T-helper 2 cell treated with Interferon-gamma antibody and Interleukin-4, amounts not matched to agents 100 ng/mL and 5 ng/mL, for 36 hours (primary cell): ENCODE results near the gene LCP1. TPM values are rescaled to one million over a fixed set of nuclear protein-coding genes. Genes with fewer than 3 reads are reported as not detected.

ENCODE experiments used
- intact Hi-C: fragments of 100-400 bp; cut with micrococcal nuclease; formaldehyde crosslinking; loops from one replicate; pipeline ENCODE4 v1.15.1; 2023
- total RNA-seq: library from RNA; stranded (reverse); gene quantifications from 2 replicates; pipeline ENCODE4 v1.2.3, GENCODE V29; 2022

Gene LCP1
- total RNA-seq, 1 donor from 2014 or later, result 1,131 TPM

DNA sequence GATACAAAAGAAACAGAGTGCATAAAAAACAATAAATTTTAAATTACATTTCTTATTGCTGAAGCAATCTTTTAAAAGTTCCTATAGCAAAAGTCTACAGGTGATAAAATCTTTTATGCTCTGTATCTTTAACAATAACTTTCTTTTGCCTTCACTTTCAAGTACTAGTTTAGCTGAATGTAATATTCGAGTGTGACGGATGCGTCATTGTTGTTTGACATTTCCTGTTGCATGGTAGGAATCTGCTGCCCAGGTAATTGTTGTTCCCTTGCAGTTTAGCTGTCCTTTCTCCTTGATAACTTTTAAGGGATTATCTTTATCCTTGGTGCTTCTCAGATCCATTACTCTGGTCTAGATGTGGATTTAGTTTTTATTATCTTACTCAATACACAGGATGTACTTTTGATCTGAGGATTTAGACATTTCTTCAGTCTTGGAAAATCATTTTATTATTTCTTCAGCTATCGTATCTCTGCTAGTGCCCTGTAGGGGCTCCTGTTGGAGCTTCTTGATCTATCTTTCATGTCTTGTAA, 75.1 kb downstream of the LCP1 start:
- intact Hi-C loops, result no loop called here

DNA sequence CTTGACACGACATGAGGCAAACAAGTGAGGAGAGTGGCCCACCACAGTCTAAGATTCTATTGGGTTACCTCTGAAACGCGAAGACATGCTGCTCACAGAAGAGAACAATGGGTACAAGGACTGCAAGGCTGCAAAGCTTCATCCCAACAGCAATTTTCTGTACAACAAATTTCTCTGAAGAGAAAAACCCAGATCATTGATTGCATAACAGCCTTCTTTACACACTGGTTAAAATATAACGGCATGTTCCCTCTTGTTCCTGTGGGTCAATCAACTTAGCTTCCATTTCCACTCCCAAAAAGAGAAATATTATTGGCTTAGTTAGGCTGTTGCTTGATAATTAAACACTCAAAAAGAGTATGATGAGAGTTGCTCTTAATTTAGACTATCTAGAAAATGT, 77.1 kb downstream of the LCP1 start, which contains the start of gene CPB2:
TSS of gene CPB2 (minus strand) at position 166 of the 400 bp plus-strand sequence. CDS start at position 142, 24 bp downstream.
- intact Hi-C loops, result no loop called here

DNA sequence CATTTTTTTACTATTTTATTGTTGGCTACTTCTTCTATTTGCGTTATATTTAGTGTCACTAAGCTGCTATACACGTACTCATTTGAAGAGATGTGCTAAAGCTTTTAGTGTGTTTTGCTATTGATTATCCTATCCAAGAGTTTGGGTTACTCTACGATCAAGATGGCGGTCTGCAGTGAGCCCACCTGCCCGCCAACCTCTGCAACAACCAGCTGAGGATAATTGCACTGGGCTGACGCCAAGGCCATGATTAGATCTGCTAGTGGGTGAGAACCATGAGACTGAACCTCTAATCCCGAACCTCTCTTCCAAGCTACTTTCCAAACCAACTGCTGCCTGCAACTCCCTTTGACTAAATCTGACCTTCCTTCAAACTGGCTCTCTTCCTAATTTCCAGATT, 78.9 kb downstream of the LCP1 start:
- intact Hi-C loops, result no loop called here

DNA sequence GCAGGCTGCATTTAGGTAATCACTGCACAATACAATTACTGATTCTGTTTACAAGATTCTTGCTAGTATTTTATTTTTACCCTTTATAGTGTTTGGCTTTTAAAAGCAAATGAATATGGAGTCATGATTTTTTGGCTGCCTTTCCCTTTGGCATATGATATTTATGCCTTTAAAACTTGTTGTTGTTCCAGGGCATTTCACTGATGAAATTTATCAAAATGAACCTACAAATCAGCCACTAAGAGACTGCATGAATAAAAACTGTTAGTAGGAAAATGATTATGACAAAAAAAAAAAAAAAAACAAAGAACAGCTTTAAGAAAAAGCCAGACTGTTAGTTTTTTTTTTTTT, 79.7 kb downstream of the LCP1 start:
- intact Hi-C loops, result no loop called here

DNA sequence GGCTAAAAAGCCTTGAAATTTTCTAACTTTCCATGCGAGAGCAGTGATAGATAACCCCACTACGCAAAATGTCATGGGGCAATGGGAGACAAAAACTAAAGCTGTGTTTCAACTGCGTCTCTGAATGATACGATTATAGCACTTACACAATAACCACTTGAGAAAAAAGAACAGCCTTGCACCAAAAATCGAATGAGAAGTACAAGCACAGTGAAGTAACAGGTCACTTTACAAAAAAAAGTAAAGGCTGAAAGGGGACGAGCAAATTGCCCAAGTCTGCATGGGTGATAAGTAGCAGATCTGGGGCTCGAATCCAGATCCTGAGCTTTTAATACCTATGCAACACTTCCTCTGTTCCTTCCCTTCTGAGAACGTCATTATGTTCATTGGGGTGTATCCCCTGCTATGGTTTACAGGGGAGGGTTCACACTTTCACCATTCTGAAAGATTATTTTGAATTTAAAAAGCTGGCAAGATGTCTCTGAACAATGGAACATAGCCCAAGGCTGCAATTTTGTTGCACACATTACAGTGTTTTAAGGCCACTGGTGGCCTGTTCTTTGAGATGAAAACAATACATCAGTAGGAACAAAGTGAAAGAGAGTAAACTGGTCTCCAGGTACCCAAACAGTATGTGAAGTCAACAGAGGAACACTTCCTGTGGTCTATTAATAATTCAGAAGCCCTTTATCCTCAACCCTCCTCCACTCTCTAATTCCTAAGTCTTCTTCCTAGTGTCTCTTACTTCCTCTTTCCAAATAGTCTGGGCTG, 80.3 kb downstream of the LCP1 start:
- intact Hi-C loops, result no loop called here

DNA sequence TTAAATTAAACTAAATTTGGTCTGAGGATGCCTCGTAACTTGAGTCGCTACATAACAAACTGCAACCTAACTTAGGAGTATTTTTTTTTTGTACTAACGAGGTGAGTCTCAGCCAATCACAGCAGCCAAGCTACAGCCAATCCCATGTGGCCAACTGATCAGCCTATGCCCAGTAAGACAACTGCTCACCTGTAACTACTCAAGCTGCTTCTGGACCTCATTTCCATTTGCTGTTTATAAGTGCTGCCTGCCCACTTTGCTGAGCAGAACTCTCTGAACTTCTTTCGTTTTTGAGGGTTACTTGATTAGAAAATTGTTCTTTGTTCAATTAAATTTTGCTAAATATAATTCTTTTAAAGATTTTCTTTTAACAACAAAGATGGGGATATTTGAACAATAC, 81.0 kb downstream of the LCP1 start:
- intact Hi-C loops, result no loop called here

DNA sequence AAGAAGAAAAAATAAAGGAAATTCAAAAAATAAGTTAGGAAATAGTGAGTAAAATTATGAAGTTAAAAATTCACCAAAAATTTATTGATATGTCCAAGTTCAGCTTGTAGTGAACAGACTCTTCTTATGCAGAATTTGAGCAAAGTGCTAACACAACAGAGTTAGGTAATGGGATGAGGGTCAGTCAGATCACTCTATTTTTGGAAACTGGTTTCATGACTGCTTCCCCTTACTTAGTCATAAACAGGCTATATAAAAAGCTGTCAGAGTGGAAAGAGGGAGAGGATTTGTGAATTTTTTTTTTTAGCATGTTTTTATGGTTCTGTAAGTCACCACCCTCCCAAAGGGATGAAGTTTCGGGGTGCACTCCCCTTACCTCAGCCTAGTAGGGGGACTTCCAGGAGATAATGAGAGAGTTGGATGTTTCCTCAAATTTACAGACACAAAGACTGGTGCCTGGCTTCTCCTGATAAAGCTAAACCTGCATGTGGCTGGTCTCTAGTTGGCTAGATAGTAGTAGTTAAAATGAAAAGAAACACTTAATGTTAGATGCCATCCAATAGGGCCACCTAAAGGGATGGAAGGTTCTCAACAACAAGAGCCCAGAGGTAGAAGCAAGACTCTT, 81.7 kb downstream of the LCP1 start:
- intact Hi-C loops, result no loop called here

DNA sequence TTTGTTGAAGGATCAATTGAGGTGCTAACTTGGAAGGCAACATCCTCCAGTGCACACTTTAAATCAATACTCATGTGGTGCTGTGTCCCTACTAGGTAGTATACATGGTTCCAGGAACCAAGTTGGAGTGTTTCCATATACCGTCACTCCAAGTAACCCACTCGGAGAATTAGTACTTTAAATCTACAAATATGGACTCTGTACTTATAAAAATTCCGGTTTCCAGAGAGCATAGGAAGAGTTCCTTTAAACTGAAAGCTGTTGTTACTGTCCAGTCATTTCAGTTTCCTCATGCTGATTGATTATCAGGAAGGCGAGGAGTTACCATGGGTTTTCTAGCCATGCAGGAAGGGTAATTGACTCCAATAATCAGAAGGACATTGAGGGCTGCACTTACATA, 84.3 kb downstream of the LCP1 start:
- intact Hi-C loops, result no loop called here

DNA sequence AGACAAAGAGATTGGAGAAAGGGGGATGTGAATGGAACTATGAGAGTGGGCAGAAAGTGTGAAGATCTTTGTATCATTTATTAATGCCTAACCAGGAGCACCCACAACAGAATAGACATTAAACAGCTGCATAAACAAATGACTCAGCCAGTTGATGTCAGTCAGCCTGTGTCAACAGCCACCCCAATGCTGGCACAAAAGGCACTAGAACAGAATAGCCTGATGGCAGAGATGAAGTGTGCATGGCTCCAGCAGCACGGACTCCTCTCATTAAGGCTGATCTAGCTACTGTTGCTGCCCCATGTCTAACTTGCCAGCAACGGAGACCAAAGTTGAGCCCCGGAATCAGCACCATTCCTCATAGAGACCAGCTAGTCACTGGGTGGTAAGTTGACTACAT, 85.0 kb downstream of the LCP1 start:
- intact Hi-C loops, result no loop called here

DNA sequence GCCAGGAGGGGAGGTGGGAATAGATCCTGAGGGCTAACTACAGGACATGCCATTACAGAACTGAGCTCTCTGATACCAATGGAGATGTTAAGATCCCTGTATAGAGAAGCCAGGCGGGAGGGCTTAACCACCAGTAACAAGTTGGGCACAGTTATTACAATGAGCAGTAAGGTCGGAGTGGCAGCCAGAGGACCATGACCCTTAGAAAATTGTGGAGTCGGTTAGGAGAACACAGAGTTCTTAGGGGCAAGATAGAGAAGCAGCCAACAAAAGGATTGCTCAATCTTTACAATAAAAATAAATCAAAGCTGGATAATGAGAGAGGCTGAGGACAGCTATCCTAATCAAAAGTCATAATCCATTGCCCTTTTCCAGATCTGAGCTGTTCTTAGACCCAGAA, 87.5 kb downstream of the LCP1 start:
- intact Hi-C loops, result no loop called here

DNA sequence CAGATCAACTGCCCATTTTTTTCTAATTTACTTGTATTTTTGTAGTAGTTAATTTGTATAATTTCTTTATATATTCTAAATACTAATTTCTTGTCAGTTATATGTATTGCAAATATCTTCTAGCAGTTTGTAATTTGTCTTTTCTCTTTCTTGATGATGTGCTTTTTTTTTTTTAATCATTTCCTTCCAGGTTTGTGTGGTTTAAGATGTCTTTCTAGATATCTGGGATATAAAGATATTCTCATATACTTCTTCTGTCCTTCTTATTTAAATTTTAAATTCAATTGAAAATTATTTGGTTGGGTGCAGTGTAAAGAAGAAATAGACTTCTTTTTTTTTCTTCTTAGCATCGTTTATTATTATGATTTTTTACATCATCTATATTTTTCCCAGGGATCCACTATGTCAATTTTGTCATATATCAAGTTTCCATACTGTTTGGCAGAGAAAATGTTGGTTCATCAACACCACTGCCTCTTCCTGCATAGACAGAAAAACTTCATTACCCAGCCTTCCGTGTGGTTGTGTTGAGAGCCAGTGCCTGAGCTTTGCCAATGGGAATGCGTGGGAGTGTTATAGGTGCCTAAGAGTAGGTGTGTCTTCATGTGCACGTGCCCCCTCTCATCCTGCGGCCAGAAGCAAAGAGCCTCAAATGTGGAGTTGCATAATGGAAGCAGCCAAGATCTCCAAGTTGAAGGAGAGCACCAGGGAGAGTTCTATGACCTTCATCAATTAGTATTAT, 93.0 kb downstream of the LCP1 start:
- intact Hi-C loops, result no loop called here

DNA sequence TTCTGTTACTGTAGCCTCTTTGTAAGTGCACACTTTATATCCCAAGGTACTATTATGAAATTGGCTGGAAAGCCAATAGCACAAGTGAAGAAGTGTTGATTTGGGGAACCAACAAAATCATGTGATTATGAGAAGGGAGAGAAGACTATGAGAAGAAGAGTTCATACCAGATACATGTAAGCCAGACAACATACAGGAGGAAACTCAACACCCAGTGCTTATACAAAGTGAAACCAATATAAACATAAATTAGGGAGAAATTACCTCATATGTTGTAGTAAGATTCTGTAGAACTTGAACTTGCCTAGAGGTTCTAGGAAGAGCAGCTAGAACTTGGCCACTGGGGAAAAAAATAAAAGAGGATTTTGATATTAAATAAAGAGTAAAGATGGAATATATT, 94.5 kb downstream of the LCP1 start:
- intact Hi-C loops, result no loop called here

DNA sequence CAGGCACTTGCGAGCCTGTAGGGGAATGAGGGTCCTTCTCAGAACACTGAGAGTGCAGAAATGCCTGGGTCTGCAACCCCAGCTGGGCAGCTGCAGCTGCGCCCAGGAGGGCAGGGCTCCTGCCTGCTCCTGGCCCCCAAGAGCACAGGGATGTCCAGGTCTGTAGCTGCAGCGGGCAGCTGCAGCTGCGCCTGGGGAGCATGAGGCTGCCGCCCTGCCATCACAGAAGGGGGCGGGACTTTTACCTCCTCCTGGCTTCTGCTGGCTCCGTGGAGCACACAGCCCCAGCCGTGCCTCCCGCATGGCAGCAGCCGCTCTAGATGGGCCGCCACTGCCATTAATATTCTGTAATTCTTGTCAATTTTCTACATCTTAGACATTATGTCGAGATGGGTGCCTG, 95.0 kb downstream of the LCP1 start:
- intact Hi-C loops, result no loop called here

DNA sequence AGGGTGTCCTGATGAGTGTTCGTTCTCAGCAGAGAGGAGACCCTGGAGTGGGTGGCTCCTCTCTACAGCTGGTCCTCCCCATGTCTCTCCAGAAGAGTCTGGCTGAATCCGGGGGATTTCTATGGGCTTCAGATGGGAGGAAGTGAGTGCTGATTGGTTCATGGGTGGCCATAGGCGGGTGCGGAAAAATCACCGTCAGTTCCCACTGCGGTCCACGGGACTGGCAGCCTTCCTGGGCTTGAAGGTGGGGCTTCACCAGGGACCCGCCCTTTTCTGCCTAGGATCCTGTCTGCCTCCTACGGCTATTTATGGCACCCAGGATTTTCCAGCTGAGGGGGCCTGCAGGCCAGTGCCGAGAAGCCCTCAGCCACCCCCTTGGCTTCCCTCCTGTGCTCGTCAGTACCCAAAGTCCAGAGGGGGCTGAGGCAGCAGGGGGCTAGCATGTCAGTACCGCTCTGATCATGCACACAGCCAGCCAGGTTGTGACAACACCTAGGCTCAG, 95.5 kb downstream of the LCP1 start:
- intact Hi-C loops, result no loop called here

DNA sequence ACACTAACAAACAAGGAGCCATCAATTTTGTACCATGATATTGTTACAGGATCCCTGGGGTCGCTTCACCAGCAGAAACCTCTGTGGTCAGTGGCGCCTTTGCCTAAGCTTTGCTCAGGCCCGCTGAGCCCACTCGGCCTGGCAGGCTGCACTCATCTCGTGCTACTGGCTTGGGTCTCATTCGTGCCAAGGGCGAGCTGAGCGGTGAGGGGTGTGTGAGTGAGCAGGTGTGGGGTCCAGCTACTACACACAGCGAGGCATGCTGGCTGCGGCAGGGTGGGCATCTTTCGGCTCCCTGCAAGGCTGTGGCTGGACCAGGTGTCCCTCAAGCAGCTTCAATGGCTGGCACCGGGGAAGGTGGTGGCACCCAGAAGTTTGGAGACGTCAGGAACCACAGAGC, 96.2 kb downstream of the LCP1 start:
- intact Hi-C loops, result no loop called here

DNA sequence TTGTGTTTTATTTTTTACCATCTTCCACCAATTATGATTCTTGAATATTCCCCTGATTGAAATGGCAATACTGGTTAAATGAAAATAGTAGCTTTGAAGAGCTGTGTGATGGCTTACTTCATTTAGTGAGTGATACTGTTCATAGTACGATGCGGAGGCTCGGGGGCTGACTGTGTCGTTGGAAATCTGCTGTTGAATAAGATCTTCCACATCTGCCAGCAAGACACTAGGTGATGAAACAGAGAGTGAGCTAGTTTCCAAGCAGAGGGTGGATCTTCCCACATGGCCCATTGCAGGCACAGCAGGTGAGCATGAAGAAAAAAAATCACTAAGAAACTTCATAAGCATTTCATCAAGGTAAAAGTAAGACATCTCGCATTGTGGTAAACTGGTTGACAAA, 99.7 kb downstream of the LCP1 start:
- intact Hi-C loops, result no loop called here

DNA sequence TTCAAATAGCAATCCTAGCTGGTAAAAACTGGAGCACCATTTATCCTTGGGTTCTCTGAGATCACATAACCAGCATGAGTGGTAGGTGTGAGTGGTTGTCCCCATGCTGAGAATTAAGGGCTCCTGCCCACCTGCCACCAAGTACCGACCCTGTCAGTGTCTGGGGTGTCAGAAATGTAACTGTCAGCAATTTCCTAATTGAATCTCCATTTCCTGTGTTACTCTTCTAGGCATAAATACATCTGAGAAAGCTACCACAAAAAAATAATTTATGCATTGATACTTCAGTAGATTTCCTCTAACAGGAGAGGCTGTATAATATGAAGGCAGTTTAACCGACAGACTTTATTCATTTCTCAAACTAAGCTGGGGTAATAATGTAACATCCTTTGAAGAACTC, 102.2 kb downstream of the LCP1 start:
- intact Hi-C loops, result no loop called here

DNA sequence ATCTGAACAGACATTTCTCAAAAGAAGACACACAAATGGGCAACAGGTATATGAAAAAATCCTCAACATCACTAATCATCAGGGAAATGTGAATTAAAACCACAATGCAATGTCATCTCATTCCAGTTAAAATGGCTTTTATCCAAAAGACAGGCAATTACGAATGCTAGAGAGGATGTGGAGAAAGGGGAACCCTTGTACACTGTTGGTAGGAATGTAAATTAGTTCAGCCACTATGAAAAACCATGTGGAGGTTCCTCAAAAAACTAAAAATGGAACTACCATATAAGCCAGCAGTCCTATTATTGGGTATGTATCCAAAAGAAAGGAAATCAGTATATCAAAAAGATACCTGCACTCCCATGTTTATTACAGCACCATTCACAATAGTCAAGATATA, 104.7 kb downstream of the LCP1 start:
- intact Hi-C loops, result no loop called here

DNA sequence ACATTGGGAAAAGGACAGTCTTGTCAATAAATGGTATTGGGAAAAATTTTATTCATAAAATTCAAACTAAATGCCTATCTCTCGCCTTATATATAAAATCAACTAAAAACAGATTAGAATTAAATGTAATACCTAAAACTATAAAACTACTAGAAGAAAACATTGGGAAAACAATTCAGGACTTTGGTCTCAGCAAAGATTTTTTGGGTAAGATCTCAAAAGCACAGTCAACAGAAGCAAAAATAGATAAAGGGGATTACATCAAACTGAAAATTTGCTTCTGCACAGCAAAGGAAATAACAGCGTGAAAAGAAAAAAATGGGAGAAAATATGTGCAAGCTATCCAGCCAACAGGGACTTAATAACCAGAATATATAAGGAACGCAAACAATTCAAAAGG, 105.2 kb downstream of the LCP1 start:
- intact Hi-C loops, result no loop called here
